NCI-H82 treated with DMSO at 0.1 percent for 48 hours (cell line): Measurements from ENCODE around the gene SEC14L6.
A peak's percentile ranks its signal among the peaks of the same experiment; 100 is the strongest.
"Not testable (repeated sequence)": the region's sequence is repeated elsewhere in the genome, so short reads cannot be mapped to it uniquely, and the experiment has no call there.

Source experiments
- DNase-seq: peaks from one replicate; lab custom pipeline; 2025; ENCODE audit not compliant: unreplicated experiment; lab: John Stamatoyannopoulos, UW

Gene SEC14L6

DNA sequence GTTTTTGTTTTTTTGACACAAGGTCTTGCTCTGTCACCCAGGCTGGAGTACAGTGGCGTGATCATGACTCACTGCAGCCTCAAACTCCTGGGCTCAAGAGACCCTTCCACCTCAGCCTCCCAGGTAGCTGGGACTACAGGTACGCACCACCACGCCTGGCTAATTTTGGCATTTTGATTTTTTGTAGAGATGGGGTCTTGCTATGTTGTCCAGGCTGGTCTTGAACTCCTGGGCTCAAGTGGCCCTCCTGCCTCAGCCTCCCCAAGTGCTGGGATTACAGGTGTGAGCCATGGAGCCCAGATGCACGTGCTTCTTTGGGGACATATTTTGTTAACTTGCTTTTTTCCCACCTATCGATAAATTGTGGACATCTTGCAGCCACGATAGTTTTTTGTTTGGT, 20.7 kb upstream of the SEC14L6 start:
- DNase-seq: not testable (repeated sequence)

DNA sequence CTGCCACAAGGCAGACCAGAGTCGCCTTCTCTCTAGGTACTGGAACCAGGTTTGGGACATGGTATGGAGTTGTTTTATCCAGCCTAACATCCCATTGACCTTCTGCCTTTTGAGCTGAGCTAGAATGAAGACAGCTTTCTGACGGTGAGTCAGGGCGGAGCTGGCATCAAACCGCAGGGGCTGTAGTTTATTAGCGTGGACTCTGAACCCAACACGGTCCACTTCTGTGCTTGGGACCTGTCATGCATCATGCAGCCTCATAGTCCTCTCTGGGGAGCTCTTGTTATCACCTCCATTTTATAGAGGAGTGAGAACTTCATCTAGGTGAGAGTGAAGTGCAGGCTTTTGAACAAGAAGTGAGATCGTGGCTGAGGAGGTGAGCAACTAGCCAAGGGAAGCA, 19.6 kb upstream of the SEC14L6 start:
- no peak for DNase-seq

DNA sequence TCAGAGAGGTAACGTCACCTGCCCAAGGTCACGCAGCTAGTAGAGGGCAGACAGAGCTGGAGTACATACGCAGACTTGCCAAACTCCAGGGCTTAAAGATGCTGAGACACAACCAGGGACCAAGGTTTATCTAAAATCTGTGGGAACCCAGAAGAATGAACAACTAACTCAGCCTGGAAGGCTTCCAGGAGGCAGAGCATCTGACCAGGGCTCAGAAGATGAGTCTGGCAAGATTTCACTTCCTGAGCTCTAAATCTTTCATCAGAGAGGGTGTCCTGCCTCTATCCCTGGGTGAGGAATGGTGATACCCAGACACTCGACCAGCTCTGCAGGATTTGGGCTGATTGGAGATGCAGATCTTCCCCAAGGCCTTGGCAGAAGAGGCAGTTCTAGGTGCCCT, 18.8 kb upstream of the SEC14L6 start:
- DNase-seq: no peak

DNA sequence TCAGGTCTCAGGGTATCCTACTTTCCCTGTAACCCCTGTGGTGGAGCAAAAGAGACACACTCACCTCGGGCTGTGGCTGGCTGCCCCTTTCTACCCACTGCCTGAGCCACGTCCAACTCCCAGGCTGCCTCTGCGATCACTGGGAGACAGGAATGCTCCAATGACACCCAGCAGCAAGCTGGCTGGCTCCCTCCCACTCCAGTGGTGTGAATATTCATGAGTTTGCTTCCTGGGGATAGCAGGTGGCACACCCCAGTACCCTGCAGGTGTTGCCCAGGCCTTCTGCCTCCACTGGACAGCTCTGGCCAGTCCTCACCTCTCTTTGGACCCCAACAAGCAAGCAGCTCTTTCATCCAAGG, 18.2 kb upstream of the SEC14L6 start:
- no peak for DNase-seq

DNA sequence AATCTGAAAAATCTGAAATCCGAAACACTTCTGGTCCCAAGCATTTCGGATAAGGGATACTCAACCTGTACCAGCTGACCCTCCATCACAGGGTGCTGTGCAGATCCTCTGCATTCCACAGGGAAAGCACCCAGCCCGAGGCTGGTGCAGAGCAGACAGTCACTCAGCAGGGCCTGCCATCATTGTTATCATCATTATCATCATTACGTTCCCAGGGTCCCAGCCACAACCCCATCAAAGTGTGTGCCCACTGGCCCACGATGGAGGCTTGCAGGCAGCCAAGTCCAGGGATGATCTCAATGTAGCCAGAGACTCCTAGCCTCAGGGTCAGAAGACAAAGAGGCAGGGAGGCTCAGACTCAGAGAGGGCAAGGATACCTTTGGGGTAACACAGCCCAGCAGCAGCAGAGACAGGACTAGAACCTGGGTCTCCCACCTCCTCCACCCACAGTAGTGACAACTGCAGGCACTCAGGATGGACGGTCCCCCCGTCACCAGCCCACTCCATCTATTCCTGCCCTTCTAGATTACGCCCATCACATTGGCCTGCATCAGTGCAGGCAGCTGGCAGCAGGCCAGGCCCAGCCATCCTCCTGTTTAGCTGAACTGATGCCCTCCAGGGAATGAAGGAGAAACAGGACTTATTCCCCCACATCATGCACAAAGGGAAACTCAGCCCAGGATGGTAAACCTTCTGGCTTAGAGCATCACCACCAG, 17.7 kb upstream of the SEC14L6 start:
- DNase-seq: no peak

DNA sequence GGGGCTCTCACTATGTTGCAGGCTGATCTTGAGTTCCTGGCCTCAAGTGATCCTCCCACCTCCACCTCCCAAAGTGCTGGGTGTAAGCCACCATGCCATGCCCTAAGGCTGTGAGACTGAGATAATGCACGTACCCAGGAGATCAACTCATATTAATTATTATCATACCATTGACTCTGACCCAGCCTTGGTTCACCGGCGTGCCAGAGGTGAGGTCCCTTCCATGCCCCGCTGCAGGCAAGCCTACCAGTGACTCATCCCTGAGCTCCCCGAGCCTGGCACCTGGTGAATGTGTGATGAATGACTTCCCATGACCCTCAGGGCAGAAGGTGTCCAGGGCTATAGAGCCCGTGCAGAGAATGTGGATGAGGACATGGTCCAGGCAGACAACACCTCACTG, 15.8 kb upstream of the SEC14L6 start:
- DNase-seq: no peak

DNA sequence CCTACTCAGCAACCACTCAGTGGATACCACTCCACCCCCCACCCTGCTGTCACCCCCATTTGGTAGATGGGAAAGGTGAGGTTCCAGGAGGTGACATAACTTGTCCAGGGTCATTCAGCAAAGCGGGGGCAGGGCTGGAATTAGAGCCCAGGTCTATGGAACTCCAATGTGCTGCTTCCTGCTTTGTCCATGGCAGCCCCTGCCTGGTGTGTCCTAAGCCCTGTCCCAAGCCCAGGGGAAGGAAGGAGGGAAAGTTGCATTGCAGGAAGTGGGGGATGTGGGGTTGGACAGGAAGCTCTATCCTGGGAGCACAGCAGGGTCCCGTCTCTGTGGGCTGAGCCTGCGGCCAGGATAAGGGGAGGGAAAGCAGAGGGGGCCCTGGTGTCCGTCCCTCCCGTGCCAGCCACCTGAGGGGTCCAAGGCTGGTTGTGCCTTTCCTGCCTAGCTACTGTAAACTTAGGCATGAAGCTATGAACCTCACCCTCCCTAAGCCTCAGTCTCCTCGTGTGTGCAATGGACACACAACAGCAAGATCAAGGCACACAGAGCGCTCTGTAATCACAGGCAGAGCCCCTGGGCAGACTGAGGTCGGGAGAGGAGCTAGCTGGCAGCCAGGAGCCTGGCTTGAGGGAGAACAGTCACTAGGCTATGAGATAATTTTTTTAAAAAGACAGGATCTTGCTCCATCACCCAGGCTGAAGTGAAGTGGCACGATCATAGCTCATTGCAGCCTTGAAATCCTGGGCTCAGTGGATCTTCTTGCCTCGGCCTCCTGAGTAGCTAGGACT, 15.1 kb upstream of the SEC14L6 start:
- DNase-seq: no peak

DNA sequence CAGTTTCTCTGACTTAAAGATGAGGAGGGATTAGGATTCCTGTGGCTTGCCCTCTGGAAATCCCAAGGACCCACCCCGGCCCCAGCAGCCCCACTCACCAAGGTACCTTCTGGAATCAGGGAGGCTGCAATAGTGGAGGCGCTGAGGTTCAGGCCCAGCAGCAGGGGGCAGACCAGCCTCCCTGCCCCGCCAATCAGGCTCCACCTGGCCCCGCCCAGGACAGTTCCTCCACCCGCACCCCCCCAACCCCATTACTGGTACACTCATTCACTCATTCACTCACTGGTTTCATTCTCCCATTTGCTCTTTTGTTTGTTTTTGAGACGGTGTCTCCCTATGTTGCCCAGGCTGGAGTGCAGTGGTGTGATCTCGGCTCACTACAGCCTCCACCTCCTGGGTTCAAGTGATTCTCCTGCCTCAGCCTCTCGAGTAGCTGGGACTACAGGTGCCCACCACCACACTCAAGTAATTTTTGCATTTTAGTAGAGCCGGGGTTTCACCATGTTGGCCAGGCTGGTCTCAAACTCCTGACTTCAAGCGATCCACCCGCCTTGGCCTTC, 14.2 kb upstream of the SEC14L6 start:
- peak; percentile 6 for DNase-seq

DNA sequence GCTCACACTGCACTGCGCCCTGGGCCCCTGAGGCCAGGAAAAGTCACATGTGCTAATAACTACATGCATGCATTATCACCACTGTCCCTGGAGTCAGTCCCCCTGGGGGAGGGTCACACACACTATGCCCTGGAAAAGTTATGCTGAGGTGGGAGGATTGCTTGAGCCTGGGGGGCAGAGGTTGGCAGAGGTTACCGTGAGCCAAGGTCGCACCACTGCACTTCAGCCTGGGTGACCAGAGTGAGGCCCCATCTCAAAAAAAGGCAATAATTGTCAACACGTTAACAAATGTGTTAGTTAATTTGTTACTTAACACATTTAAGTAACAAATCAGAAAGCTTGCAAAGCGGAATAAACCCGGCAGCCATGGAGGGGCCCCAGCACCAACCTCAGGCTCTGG, 13.3 kb upstream of the SEC14L6 start:
- no peak for DNase-seq

DNA sequence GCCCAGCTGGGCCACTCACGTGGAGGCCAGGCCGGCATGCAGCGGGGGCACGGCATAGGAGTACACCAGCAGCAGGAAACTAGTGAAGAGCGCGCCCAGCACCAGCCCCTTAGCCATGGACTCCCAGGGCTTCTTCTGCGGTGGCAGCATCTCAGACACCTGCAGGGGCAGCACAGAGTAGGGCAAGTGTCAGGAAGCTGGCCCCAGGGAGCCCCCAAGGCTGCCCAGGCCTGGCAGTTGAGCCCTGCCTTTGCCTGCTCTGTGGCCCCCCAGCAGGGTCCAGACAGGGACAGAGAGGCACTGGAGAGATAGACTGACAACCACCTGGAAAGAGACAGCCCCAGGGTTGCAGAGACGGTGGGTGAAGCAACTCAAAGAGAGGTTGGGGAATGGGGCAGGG, 10.7 kb upstream of the SEC14L6 start:
- no peak for DNase-seq

DNA sequence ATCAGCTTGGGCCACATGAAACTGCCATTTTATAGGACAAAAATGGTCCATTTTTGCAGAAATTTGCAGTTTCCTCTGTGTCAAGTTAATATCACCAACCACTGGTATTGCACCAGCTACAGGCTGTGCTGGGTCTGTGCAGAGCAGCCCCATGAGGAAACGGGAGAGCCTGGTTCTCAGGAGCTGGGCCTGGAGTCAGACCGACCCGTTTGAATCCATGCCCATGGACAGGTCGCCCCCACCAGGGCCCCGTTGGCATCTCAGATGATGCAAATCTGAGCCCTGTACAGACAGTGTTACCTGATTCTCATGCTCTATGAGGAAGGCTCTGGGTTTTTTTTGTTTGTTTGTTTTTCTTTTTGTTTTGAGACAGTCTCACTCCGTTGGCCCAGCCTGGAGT, 9.8 kb upstream of the SEC14L6 start:
- no peak for DNase-seq

DNA sequence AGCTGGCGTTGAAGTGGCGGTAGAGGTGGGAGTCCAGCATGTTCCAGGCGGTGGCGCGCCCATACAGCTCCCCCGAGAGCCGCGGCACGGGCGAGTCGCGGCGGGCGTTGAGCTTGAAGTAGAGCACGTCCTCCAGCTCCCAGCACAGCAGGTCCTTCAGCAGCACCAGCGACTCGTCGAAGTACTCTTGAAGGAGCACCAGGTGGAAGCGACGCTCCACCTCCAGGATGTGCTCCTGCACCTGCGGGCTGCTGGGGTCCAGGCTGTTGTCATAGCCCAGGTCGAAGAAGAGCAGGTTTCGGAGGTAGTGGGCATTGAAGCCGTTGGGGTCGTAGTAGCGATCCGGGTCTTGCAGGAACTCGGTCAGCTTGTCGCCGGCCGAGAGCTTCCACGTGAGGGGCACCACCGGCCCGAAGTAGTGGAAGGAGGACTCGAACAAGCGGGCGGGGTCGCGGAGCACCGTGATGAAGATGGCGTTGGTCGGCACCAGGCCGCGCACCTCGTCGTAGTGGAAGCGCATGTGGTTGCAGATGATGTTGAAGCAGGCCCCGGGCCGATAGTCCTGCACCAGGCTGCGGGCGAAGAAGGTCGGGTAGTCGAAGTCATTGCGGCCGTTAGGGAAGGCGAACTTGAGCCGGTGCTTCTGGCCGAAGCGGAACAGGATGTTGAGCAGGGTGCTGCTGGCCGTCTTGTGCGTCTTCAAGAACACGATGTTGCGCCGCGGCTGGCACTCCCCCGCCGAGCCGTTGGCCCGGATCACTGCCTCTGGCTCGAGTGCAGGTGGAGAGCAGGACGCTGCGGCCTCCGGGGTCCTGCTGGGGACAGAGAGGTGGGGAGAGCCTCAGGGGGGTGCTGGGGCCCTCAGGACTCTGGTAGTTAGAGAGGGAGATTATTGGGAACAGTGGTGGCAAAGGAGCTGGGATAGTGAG, 9.0 kb upstream of the SEC14L6 start:
- no peak for DNase-seq

DNA sequence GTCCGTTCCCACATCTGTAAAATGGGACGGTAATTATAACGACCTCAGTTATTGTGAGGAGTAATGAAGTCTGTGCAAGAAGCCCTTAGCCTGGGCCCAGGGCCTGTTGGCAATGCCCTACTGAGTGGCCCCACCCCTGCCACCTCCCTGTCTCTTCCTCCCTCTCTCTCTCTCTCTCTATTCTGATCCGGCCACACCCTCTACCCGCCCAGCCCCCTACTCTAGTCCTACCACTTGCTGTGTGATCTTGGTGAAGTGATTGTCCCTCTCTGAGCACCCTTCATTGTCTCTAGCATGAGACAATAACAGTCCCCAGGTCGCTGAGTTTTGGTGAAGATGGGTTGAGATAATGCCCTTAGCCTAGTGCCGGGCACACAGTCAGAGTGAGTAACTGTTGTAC, 7.4 kb upstream of the SEC14L6 start:
- no peak for DNase-seq

DNA sequence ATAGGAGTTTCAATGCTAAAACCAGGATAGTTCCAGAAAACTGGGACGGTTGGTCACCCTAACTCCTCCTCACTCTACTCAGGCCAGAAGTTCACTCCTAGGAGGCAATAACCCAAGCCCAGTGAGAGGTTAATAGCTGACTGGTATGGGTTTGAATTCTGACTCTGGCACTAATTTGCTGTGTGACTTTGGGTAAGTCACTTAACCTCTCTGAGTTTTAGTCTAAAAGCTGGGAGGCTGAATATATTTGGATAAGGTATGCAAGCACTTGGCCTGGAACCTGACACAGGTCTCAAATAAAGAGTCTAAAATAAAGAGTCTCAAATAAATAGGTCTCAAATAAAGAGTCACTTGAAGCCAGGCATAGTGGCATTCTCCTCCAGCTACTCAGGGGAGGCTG, 6.2 kb upstream of the SEC14L6 start:
- no peak for DNase-seq

DNA sequence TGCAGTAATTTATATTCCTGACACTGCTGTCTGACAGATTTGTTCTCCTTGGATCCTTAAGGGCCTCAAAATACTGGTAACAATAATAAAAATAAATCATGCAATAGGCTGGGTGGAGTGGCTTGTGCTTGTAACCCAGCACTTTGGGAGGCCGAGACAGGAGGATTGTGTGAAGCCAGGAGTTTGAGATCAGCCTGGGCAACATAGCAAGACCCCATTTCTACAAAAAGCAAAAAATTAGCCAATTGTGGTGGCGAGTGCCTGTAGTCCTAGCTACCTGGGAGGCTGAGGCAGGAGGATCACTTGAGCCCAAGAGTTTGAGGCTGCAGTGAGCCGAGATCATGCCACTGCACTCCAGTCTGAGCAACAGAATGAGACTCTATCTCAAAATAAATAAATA, 5.3 kb upstream of the SEC14L6 start:
- not testable (repeated sequence) for DNase-seq

DNA sequence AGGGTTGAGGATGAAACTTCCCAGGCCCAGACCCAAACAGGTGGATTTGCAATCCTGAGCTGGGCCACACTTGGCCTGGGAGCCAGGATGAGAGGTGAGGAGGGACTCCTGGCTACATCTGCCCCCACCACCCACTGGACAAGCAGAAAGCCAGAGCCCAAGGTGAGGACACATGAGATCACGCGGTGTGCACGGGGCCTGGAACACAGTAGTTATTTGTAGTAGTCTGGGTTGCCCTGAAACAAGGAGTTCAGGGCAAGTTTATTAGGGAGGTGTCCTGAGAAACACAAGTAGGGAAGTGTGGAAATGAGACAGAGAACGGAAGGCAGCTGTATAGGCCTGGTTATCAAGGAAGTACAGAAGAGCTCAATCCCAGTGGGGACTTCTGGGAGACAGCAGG, 647 bp upstream of the SEC14L6 start:
- no peak for DNase-seq

DNA sequence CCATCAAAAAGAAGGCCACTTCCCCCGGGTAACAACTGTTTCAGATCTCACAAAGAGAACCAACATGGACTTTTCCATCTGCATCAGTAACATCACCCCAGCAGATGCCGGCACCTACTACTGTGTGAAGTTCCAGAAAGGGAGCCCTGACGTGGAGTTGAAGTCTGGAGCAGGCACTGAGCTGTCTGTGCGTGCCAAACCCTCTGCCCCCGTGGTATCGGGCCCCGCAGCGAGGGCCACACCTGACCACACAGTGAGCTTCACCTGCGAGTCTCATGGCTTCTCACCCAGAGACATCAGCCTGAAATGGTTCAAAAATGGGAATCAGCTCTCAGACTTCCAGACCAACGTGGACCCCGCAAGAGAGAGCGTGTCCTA, 3.7 kb downstream of the SEC14L6 start:
- no peak for DNase-seq

DNA sequence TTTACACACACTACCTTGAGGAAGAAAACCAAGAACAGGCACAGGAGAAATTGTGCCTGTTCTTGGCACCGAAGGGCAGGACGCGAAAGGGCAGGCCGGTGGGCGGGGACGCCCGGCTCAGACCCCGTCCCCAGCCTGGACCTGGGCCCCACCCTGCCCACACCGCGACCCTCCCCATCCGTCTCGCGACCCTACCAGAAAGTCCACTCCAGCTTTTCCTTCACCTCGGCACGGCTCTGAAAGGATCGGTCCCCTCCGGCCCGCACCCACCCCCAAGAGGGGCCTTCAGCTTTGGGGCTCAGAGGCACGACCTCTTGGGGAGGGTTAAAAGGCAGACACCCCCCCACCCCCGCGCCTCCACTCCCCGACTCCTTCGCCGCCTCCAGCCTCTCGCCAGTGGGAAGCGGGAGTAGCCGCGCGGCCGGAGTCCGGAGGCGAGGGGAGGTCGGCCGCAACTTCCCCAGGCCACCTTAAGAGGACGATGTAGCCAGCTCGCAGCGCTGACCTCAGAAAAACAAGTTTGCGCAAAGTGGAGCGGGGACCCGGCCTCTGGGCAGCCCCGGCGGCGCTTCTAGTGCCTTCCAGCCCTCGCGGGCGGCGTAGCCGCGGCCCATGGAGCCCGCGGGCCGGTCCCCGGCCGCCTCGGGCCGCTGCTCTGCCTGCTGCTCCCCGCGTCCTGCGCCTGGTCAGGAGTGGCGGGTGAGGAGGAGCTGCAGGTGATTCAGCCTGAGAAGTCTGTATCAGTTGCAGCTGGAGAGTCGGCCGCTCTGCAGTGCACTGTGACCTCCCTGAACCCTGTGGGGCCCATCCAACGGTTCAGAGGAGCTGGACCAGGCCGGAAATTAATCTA, 4.4 kb downstream of the SEC14L6 start:
- no peak for DNase-seq

DNA sequence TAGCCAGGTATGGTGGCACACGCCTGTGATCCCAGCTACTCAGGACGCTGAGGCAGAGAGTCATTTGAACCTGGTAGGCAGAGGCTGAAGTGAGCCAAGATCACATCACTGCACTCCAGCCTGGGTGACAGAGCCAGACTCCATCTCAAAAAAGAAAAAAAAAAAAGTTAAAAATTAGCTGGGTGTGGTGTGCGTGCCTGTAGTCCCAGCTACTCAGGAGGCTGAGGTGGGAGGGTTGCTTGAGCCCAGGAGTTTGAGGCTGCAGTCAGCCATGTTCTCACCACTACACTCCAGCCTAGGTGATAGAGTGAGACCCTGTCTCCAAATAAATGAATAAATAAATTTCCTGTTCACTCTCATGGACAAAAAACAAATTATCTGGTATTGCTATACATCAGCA, 5.0 kb downstream of the SEC14L6 start:
- not testable (repeated sequence) for DNase-seq

DNA sequence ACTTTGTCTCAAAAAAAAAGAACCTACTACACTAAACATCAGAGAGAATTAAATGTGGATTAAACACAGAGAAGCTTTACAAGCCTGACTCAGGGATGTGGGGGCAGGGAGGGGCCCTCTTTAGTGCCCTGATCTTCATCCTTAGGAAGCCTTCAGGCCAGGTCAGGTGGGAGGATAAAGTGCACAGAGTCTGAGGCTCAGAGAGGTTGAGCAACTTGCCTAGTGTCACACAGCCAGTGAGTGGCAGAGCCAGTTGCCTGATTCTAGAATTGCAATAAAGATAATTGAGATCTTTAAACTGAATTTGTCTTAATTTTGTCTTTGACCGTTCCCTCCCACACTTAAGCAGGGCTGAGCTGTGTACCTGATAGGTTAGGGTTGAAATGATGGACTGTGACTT, 7.2 kb downstream of the SEC14L6 start:
- DNase-seq: no peak

DNA sequence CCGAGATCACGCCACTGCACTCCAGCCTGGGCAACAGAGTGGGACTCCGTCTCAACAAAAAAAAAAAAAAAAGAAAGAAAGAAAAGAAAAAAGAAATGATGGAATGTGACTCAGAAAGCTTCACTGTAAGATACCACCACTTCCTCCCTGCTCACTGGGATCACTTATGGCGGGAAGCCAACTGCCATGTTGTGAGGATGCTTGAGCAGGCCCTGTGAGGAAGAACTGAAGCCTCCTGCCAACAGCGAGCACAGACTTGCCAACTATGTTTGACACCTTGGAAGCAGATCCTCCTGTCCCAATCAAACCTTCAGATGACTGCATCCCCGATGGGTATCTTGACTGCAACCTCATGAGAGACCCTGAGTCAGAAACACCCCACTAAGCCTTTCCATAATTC, 8.3 kb downstream of the SEC14L6 start:
- no peak for DNase-seq
